HUDEP-2 (cell line): ENCODE data around the gene C11orf21.

Experiments used
- DNase-seq, 76 experiments: peaks; one replicate each; lab custom pipeline; 2025; ENCODE audit not compliant: unreplicated experiment in 76 of 76; lab: John Stamatoyannopoulos, UW

The C11orf21 gene

DNA sequence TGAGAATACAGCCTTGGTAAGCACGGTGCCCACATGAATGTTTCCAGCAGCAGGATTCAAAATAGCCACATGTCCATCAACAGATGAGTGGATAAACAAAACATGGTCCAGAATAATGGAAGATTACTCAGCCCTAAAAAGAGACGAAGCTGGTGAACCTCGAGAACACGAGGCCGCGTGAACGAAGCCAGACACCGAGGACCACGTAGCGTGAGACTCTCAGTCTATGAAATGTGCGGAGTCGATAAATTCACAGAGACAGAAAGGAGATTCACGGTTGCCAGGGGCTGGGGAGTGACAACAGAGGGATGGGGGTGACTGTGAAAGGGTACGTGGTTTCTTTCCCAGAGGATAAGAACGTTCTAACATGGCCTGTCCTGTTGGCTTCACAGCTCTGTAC is 28.4 kb downstream of the C11orf21 start:
- DNase-seq = no peak

DNA sequence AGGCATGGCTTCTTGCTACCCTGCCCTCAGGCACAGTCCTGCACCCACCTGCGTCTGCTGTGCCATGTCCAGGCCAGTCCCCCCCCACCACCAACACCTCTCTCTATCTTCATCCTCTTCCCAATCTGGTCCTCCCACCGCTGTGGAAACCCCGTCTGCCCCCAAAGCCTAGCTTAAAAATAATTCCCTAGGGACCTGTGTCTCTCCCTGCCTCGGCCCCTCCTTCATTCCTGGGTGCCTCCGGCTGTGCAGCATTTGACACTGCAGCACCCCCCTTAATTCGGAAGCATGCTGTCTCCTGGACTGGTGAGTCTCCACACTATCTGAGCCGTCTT is 28.8 kb downstream of the C11orf21 start:
- DNase-seq = no peak

DNA sequence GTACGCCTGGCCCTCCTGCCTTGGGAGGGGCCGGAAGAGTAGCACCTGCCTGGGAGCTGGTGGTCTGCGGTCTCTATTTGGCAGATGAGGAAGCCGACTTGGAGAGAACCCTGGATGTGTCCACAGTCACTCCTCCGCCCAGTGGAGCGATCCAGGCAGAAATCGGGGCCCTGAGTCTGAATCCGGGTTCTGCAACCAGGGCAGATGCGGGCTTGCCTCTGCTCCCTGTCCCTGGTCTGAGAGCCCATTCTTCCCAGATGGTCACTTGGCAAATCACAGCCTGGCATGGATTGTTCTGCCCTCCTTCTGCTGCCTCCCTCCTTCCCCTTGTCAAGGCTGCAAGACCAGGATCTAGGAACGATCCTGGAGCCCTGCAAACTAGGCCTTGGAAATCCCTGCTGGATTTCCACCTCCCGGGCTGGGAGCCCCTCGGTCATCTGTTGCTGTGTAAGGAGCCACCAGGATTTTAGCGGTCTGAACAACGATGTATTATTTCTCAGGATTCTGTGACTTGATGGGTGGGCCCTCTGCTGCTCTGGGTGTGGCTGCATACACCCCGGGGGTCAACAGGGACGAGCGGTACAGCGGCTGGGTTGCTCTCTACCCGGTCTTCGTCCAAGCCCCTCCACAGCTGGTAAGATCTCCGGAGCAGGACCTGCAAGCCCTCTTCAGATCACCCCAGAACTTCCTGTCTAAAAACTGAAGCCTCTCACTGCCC is 29.3 kb downstream of the C11orf21 start:
- DNase-seq = no peak

DNA sequence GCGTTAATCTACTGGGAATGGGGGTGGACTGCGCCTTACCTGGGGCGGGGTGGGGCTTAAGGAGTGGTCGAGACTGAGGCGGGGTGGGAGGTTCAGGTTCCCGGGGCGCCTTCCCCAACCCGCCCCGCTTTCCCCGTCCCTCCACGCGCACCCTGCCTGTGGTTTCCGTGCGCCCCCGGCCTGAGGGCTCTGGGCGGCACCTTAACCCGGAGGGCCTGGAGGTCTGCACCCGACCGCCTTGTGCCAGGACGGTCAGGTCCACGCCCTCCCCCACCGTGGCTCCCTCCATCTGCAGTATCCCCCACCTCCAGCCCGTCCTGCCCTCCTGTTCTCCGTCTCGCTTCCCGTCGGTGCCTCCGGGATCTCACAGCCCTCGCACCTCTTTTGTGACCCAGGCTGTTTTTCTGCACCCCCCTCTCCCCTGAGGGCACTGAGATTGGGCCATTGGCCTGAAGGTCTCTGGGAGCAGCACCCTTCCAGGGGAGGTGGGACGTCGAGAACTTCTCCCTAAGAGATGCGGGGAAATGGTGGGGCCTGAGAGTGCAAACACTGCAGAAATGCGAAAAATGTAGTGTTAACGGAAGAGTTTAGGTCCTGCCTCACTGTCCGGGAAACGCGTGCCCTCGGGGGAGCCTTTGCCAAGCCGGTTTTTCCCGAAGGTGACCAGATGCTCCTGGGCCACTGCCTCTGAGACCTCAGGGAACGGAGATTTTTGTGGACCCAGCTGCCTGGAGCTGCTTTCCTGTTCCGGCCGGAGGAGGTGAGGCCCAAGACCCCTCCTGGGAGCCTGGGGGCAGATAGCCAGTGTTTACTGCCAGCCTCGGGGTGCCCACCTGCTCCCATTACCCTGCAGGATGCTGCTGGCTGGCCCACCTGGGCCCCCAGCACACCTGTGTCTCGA is 30.1 kb downstream of the C11orf21 start:
- no peak for DNase-seq

DNA sequence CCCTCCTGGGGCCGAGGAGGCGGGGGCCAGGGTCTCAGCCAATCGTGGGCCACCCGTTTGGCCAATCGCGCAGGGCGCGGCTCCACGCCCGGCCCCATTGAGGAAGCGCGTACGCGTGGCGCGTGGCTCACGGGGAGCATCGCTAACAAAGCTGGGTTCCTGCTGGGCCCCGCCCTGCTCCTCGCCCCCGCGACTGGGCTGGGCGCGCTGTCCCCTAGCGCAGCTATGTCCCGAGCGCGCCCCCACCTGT is 30.7 kb downstream of the C11orf21 start:
- no peak for DNase-seq

DNA sequence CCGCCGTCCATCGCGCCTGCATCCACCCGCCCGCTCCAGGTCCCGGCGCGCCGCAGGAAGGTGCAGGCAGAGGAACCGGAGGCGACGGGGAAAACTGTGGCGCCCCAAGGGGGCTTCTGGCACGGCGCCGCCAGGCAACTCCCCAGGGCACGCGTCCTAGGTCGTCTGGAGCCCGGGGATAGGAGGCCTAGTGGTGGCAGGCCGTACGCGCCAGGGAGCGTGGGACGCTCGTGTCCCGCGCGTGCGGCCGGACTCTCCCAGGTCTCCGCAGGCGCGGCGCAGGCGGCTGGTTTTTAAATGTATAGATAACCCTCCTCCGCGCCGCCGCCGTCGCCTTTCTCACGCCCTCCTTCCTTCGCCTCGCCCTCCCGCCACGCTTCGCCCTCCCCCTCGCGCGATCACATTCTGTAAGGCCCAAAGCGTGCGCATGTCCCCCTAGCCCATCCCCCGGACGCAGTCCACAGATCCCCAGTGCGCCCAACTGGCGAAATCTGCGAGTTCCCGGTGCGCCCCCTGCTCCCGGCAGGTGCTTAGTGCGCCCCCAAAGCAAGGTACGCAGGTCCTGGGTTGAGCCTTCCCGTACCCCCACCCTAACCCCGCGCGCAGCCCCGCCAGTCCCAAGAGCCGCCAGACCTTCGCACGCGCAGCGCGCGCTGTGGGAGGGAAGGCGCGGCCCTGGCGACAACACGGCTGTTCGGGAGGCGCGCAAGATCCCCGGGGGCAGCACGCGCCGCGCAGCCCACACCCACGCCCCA is 31.2 kb downstream of the C11orf21 start, which contains the start of gene ASCL2:
Gene ASCL2 (minus strand): TSS at position 267 of the 755 bp plus-strand sequence. CDS start 256 bp downstream, at position 11.
- no peak for DNase-seq

DNA sequence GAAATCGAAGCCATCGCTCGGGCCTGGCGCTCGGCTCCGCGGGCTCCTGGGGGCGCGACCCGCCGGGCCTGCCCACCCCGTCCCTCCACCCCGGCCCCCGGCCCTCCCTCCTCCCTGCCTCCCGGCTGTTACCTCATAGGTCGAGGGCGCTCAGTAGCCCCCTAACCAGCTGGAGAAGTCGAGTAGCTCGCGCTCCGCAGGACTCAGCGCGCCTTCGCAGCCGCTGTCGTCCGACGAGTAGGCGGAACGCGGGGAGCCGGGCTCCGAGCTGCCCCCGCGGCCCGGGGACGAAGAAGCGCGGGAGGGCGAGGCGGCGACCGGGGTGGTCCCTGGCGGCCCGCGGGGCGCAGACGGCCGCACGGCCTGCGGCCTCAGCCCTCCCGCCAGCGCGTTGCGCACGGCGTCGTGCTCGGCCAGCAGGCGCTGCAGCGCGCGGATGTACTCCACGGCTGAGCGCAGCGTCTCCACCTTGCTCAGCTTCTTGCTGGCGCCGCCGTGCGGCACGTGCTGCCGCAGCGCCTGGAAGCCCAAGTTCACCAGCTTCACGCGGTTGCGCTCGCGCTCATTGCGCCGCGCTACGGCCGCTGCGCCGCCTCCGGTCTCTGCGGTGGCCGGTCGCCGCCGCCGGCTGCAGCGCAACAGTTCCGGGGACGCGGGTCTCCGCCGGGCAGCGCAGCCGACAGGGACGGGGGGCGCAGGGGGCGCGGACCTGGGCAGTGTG is 32.0 kb downstream of the C11orf21 start:
- peak in 40 of 76 experiments; percentile 2 to 60 (median 28) for DNase-seq

DNA sequence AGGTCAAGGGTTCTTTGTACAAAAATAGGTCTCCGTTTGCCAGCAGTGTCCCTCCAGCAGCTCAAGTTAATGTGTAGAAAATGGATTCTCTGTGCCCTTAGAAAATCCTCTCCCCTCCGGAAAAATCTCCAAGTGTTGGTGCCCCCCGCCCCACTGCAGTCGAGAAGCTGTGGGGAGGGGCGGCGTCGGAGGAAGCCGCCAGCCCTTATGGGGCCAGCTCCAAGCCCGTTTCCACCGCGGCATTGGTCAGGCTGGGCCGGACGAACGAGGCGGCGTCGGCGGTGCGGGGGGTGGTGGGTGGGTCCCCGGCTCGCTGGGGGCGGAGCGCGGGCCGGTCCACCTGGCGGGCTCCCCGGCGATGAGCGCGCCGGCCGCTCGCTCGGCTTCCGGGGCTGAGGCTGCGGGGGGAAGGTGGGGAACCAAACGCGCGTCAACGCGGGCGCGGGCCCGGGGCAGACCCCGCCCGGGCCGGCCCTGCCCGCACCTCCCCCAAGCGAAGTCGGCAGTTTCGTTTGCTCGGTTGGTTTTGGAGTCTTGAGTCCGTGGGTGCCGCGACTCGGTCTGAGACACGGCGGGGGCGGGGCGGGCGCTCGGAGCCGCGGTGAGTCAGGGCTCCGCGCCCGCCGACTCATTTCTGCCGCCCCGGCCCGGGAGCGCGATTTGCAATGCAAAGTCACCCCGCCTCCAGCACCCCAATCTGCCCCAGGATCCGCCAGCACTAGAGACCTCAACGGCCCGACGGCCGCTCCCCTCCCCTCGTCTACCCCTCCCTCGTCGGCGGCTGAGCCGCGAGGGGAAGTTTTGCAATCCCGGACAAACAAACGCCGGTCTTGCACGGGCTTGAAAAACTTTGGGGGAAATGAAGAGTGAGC is 32.8 kb downstream of the C11orf21 start:
- no peak for DNase-seq

DNA sequence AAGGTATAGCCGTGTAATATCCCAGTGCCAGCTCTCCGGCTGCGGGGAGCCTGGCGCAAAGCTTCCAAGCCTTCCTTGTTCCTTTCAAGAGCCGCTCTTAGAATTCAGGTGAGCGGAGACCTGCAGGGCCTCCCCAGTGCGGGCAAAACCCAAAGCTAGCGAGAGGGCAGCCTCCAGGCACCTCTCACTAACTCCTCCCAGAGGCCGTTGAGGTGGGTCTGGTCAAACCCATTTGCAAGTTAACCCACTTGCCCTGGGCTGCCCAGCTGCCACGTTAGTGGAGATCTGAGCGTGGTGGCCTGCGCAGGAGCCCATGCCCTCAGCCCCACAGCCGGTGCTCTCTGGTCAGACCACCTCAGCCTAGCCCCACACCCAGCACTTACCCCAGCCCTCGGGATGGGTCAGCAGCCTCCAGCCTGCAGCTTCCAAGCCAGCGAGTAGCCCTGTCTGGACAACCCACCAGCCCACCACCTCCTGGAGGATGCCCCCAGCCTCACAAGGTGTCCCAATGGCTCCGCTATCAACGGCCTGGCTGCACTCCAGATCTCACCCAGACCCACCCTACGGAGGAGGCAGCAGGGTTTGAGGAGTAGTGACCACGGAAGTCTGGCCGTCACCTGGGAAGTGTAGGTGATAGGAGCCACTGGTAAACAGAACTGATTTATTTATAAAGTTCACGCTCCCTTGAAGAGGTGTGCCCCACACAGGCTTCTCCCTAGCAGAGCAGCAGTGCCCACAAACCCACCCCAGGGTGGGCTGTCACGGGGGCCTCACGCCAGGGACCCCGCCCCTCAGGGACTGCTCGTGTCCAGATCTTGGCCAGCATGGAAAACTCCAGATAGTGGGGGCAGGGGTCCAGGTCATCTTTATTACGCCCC is 33.6 kb downstream of the C11orf21 start:
- DNase-seq = no peak

DNA sequence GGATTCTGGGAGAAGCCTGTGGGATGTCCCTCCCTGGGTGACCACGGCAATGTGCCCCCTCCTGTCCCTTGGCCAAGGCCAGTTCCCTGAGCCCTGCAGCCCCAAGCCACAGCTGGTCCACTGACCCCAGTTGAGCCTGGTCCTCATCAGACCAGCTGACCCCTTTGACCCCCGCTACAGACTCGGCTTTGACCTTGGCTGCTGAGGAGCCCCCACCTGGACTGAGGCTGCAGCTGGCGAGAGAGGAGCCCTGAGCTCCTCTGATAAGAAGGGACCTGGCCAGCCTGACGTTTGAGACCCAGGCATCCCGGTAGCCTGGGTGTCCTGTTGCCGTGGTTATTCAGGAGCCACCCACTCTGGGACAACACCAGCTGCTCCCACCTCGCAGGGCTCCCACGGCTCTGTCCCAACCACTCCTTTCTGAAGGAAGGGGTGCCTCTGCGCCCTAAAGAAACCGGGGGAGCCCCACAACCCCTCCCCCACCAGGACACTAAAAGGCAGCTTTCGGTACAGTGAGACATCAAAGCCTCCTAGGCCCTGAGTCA is 34.3 kb downstream of the C11orf21 start:
- no peak for DNase-seq

DNA sequence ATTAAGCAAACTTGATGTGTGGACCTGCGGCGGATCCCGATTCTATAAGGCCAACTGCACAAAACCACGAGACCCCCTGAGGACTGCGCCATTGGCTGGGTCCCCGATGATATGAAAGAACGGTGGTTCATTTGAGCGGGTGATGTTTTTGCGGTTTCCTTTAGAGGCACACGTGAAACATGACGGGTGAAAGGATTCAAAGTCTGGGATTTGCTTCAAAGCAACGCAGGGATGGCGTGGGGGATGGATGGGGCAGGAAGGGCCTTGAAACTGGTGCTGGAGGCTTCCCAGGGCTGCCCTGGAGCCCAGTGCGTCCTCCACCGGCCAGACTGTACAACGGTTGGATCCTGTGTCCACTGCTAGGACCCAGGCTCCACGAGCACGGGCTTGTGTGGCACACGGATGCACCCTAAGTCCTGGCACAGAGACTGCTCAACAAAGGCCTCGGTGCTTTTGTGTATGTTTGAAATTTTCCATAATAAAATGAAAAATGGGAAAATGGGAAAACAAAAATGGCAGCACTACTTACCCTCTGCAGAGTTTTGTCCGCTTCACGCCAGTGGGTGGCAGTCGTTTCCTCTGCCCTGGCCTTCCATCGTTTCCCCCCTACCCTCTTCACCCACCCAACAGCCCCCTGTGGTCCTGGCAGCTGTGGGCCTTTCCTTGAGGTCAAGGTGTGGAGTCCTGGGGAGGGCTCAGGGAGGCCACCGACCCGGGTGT is 35.0 kb downstream of the C11orf21 start:
- no peak for DNase-seq

DNA sequence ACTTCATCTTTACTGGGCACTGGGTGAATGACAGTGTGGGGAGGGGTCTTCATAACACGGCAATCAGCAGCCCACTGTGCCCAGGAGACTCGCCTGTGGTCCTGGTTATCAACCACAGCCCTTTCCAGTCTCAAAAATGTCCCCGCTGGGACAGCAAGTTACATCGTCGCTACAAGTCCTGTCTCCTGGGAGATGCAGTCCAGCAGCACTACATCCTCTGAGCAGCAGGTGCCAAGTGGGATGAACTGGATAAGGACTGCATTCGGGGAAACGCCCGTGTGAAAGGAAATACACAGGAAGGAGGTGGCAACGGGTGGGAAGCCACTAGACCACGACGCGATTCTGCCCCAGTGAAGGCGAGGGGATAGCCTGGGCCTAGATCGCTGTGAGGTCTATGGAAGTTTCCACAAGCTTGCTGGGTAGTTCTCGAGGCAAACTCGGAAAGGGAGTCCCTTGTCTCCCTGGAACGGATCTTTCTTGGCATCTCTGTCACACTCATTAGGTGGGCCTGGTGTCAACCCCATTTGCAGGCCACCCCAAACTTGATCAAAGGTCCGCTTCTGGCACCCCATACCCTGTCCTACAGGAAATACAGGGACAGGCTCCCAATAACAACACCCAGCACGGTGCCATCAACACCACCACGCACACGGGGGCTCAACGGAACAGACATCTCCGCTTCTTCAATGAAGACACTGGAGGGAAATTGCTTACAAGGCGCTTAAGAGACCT is 35.7 kb downstream of the C11orf21 start:
- DNase-seq = no peak

DNA sequence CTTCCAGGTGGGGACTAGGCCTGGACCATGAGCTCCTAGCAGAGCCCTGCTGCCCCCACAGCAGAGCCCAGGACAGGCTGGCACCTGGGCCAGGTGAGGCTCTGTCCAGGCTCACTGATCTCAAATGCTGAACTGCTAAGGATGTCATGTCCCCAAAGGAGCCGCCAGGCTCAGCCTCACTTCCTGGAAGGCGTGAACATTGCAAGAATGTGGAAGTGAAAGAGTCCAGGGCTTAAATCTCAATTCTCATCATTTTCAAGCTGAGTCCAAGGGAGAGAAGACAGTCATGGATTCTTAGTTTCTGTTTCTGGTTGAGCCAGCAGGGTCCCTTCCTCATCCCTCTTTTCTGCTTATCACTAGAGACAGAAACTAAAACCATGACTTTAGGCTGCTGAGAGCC is 36.3 kb downstream of the C11orf21 start:
- no peak for DNase-seq

DNA sequence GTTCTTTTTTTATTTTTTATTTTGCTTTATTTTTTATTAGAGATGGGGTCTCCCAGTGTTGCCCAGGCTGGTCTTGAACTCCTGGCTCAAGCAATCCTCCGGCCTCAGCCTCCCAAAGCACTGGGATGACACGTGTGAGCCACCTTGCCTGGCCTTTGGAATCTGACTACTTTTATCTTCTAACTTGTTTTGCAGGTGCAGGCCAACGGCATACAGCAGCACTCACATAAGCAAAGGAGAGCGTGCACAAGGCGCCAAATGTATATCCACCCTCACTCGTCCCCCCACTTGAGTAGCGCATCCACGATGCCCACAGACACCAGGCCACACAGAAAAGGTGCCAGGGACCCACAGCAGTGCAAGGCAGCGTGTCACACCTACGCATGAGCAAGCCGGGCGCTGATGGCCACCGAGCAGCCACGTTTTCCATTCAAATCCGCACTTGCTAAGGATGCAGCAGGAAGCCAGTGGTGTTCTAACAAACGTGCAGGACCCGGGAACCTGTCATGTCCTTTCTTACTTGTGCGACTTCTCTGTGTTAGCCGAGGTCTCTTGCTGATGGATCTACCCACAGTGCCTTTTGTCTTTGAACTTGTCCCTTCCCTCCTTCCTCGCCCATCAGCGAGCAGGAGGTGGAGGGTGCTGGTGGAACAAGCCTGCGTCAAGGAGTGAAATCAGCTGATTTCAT is 37.2 kb downstream of the C11orf21 start:
- no peak for DNase-seq

DNA sequence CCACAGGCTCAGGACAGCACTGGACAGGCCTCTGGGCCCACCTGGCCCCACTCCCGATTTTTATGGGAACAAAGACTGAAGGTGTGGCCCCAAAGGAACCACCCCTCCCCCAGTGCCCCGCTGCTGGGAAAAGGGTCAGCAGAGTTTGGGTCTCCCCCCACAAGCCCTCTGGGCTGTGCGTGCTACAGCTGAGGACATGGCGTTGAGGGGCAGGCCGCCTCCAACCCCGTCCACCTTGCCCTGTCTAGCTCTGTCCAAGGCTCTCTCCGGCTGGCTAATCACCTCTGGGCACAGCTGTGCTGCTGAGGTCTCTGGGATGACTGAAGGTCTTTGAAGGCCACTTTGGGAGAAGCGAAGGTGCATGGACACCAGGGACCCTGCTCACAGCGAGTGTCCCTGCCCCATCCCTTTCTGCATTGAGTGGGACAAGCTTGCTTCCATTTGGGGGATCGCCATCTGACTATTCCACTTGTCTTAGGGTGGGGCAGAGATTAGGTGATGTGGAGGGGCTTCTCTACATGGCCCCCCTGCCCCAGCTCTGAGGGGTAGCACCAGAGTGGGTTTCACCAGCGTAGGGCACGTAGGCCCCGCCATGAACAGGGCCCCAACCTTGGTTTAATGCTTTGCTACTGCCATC is 37.9 kb downstream of the C11orf21 start:
- DNase-seq = no peak

DNA sequence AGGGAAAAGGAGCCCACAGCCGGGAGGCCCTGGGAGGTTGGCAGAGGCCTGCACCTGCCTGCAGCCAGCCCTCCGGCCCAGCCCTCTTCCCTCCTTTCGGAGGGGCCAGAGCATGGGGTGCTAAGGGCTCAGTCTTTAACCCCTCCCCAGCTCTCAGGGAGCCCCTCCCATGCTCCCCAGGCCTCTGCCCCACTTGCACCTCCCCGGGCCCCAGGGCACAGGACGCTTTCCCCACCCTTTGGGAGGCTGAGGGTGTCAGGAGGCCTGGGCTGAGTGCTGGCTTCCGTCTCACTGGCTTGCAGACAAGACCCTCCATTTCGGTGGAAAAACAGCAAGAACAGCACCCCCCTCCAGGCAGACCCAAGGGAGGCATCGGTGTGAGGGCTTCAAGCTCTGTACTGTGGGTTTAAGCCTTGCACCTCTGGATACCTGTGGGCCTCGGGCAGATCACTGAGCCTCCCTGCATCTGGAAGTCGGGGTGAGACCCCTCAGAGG is 38.6 kb downstream of the C11orf21 start:
- DNase-seq = no peak
